ENCODE data around the gene EPHX1. TPM values are rescaled to one million over a fixed set of nuclear protein-coding genes. Genes with fewer than 3 reads are reported as not detected.
"Not testable (repeated sequence)": the region's sequence is repeated elsewhere in the genome, so short reads cannot be mapped to it uniquely, and the experiment has no call there.

The EPHX1 gene
- total RNA-seq, 1 donor from 2014 or later: 16.9 TPM

GRCh38 chr1:225816643-225817538 is 7.0 kb downstream of the EPHX1 start:
- DNase-seq (ENCODE audit: low spot score): peak; percentile 78

GRCh38 chr1:225817611-225818061 is 7.7 kb downstream of the EPHX1 start:
- peak; percentile 24 for DNase-seq (ENCODE audit: low spot score)

- no peak for DNase-seq (ENCODE audit: low spot score)
These were observed 8.3 kb downstream of the EPHX1 start for GRCh38 chr1:225818229-225818628.

GRCh38 chr1:225819346-225820192 is 9.6 kb downstream of the EPHX1 start:
- DNase-seq (ENCODE audit: low spot score): no peak

- no peak for DNase-seq (ENCODE audit: low spot score)
These were observed 10.7 kb downstream of the EPHX1 start for GRCh38 chr1:225820522-225821120.

GRCh38 chr1:225822655-225823403 is 12.9 kb downstream of the EPHX1 start:
- no peak for DNase-seq (ENCODE audit: low spot score)

- no peak for DNase-seq (ENCODE audit: low spot score)
These were observed 13.9 kb downstream of the EPHX1 start for GRCh38 chr1:225823811-225824261.

- no peak for DNase-seq (ENCODE audit: low spot score)
These were observed 14.6 kb downstream of the EPHX1 start for GRCh38 chr1:225824533-225824941.

- no peak for DNase-seq (ENCODE audit: low spot score)
These were observed 15.2 kb downstream of the EPHX1 start for GRCh38 chr1:225825078-225825477.

GRCh38 chr1:225825607-225826007 is 15.7 kb downstream of the EPHX1 start:
- no peak for DNase-seq (ENCODE audit: low spot score)

GRCh38 chr1:225827076-225827475 is 17.2 kb downstream of the EPHX1 start:
- DNase-seq (ENCODE audit: low spot score): no peak

GRCh38 chr1:225828706-225829345 is 18.9 kb downstream of the EPHX1 start:
- DNase-seq (ENCODE audit: low spot score): no peak

- no peak for DNase-seq (ENCODE audit: low spot score)
These were observed 20.9 kb downstream of the EPHX1 start for GRCh38 chr1:225830841-225831240.

- peak; percentile 84 for DNase-seq (ENCODE audit: low spot score)
These were observed 24.7 kb downstream of the EPHX1 start for GRCh38 chr1:225834417-225835329.

GRCh38 chr1:225835856-225836255 is 25.9 kb downstream of the EPHX1 start:
- DNase-seq (ENCODE audit: low spot score): peak; percentile 33

GRCh38 chr1:225836296-225836695 is 26.4 kb downstream of the EPHX1 start:
- DNase-seq (ENCODE audit: low spot score): not testable (repeated sequence)

- DNase-seq (ENCODE audit: low spot score): no peak
These were observed 28.9 kb downstream of the EPHX1 start for GRCh38 chr1:225838793-225839192.

- DNase-seq (ENCODE audit: low spot score): no peak
These were observed 30.3 kb downstream of the EPHX1 start for GRCh38 chr1:225840223-225840610.

- DNase-seq (ENCODE audit: low spot score): no peak
These were observed 30.8 kb downstream of the EPHX1 start for GRCh38 chr1:225840713-225841112.

GRCh38 chr1:225842074-225842473 is 32.1 kb downstream of the EPHX1 start:
- no peak for DNase-seq (ENCODE audit: low spot score)

All from umbilical cord (tissue), 2 donors.